Esophagus muscularis mucosa (tissue), 4 donors: ENCODE measurements around the gene RBM19. TPM values are rescaled to one million over a fixed set of nuclear protein-coding genes. Genes with fewer than 3 reads are reported as not detected.
A peak's percentile ranks its signal among the peaks of the same experiment; 100 is the strongest.

Experiments used
- DNase-seq: peaks from one replicate; pipeline ENCODE4 v3.0.0-alpha.2; 2017; ENCODE audit errors: extremely low spot score
- H3K27ac ChIP-seq, 4 donors: fragments of 200-600 bp; sonication (generic); replicated peaks in 1 of 4; 1 replicate in 3 of 4; 2 replicates in 1 of 4; pipeline ENCODE4 v1.5.1; 2016 to 2019; ENCODE audit warnings: mild to moderate bottlenecking in 1 of 4
- H3K27me3 ChIP-seq, 4 donors: fragments of 200-600 bp; sonication (generic); one replicate each; pipeline versions ENCODE4 v1.5.1 to v1.6.0; 2016 to 2019
- H3K36me3 ChIP-seq, 4 donors: fragments of 200-600 bp; sonication (generic); one replicate each; pipeline ENCODE4 v1.5.1; 2016 to 2019
- H3K4me1 ChIP-seq, 4 donors: fragments of 200-600 bp; sonication (generic); one replicate each; pipeline ENCODE4 v1.5.1; 2016 to 2019
- H3K4me3 ChIP-seq, 4 donors: fragments of 200-600 bp; sonication (generic); 1 replicate in 2 of 4; 2 replicates in 2 of 4; pipeline ENCODE4 v1.5.1; 2016 to 2019; ENCODE audit warnings: mild to moderate bottlenecking in 4 of 4, moderate library complexity in 1 of 4
- H3K9me3 ChIP-seq, 4 donors: fragments of 200-600 bp; sonication (generic); 1 replicate in 3 of 4; 2 replicates in 1 of 4; pipeline ENCODE4 v1.5.1; 2016 to 2019
- EP300 ChIP-seq: sonication (generic); formaldehyde crosslinking; IDR thresholded peaks from one replicate; pipeline ENCODE4 v1.6.1; 2017; ENCODE audit warnings: antibody characterized with exemption
- POLR2A ChIP-seq: fragments of 450-650 bp; IDR thresholded peaks from one replicate; pipeline ENCODE4 v1.6.1; 2017; ENCODE audit warnings: antibody characterized with exemption, moderate library complexity, mild to moderate bottlenecking, low read depth
- POLR2AphosphoS5 ChIP-seq, 2 donors: sonication (generic); formaldehyde crosslinking; IDR thresholded peaks; one replicate each; pipeline ENCODE4 v1.6.1; 2017; ENCODE audit warnings: antibody characterized with exemption in 2 of 2
- WGBS: methylation state at CpG from one replicate; pipeline ENCODE4 v1.1.5; 2018; 5-methylcytosine and 5-hydroxymethylcytosine counted together
- intact Hi-C: fragments of 100-400 bp; cut with DNase I; formaldehyde crosslinking; loops from one replicate; pipeline ENCODE4 v1.15.1; 2023
- total RNA-seq, 4 donors: library from RNA; depleted of rRNA; stranded (reverse); fragments of >200 nt; gene quantifications; one replicate each; pipeline versions ENCODE4 v1.1.0 to v1.2.1, GENCODE V29; 2016
- TF ChIP-seq, protein P1 (sequence below), 3 experiments: fragments of 200-600 bp in 2 of 3; fragments of 450-650 bp in 1 of 3; sonication (generic) in 2 of 3; IDR thresholded peaks; one replicate each; pipeline ENCODE4 v1.5.1; 2017 to 2019; ENCODE audit warnings: antibody characterized with exemption in 3 of 3, mild to moderate bottlenecking in 2 of 3, moderate library complexity in 1 of 3

Gene RBM19
- total RNA-seq: 10 to 100 TPM; 26.7 to 40.0 (median 27.4) TPM

DNA sequence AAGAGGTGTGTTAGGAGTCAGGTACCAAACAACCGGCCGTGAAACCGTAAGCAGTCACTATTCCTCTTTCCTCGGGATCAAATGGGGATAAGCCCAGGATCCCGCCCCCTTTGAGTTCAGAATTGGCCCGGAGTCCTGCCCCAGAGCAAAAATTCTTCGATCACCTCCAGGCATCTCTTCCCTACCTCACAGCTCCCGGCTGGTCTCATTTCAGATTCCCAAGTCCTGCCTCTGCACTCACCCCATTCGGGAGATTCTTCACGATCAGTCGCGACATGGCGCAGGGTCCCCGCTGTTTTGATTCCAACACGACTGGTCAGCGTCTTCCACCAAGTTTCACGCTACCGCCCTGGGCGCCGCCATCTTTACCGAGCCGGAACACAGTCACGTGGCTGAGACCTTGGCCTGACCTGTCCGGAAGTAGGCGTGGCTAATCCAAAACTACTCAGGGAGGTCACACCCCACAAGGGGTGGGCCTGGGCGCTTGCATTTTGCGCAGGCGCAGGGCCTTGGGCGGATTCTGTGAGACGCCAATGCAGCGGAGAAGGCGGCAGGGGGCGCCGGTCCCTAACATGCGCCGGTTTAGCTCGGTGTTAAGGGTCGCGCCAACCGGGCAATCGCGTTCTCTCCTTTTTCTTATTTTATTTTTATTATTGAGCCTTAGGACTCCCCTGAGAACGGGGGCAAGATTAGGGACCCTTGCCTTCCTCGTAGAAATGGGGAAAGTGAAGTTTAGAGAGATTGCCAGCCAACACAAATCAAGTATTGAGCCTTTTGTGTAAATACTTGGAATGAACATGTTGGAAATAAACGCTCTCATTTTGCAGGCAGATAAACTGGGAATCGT, at the start of gene RBM19:
RBM19 (minus strand) TSS at position 375 of the 847 bp plus-strand sequence; CDS start at position 277, 98 bp downstream.
- Histone ChIP-seq H3K36me3 (peaks cover 12 to 35% (median 17%) of the 10 kb centered on the region in 4 donors), H3K27ac (peak within 1 kb of the TSS; percentile 61 to 79 (median 64)), H3K9me3 (no peaks in the 10 kb centered on the region), H3K4me3 (peak within 1 kb of the TSS; percentile 75 to 81 (median 77)), H3K4me1 (peaks cover 17 to 29% (median 22%) of the 10 kb centered on the region in 4 donors), H3K27me3 (no peaks in the 10 kb centered on the region)
- intact Hi-C loops: no loop called here
- under 1% methylated on average over 46 of the region's 46 CpGs for WGBS
- TF ChIP-seq EP300 (no peak), POLR2A (no peak), POLR2AphosphoS5 (IDR thresholded peaks at IDR 0.05) (peak; percentile 69 to 95)
- TF ChIP-seq, protein P1, sequence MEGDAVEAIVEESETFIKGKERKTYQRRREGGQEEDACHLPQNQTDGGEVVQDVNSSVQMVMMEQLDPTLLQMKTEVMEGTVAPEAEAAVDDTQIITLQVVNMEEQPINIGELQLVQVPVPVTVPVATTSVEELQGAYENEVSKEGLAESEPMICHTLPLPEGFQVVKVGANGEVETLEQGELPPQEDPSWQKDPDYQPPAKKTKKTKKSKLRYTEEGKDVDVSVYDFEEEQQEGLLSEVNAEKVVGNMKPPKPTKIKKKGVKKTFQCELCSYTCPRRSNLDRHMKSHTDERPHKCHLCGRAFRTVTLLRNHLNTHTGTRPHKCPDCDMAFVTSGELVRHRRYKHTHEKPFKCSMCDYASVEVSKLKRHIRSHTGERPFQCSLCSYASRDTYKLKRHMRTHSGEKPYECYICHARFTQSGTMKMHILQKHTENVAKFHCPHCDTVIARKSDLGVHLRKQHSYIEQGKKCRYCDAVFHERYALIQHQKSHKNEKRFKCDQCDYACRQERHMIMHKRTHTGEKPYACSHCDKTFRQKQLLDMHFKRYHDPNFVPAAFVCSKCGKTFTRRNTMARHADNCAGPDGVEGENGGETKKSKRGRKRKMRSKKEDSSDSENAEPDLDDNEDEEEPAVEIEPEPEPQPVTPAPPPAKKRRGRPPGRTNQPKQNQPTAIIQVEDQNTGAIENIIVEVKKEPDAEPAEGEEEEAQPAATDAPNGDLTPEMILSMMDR (IDR thresholded peaks at IDR 0.05): peak; percentile 79 to 97 (median 94)
- peak; percentile 99 for DNase-seq

- Histone ChIP-seq H3K36me3 (no peaks in the 10 kb centered on the region), H3K9me3 (no peaks in the 10 kb centered on the region), H3K4me1 (peaks cover 0 to 13% (median 12%) of the 10 kb centered on the region in 4 donors), H3K27ac (no peak overlapping the region), H3K27me3 (peaks cover 0 to 29% (median 0%) of the 10 kb centered on the region in 4 donors), H3K4me3 (no peak overlapping the region)
- no peak for DNase-seq
- intact Hi-C loops: no loop called here
- TF ChIP-seq, protein P1 (IDR thresholded peaks at IDR 0.05): no peak
- no peak for TF ChIP-seq EP300
- no peak for TF ChIP-seq POLR2A
- TF ChIP-seq POLR2AphosphoS5 (IDR thresholded peaks at IDR 0.05): no peak
- WGBS: 76% methylated on average over 7 of the region's 7 CpGs
Measured at GRCh38 chr12:114015851-114016250, 49.7 kb upstream of the RBM19 start.

- H3K27me3 ChIP-seq: peaks cover 0 to 37% (median 0%) of the 10 kb centered on the region in 4 donors
- H3K36me3 ChIP-seq: no peaks in the 10 kb centered on the region
- DNase-seq: no peak
- no peaks in the 10 kb centered on the region for H3K9me3 ChIP-seq
- intact Hi-C loops: no loop called here
- no peak overlapping the region for H3K27ac ChIP-seq
- H3K4me1 ChIP-seq: peaks cover 0 to 12% (median 10%) of the 10 kb centered on the region in 4 donors
- WGBS: 35% methylated on average over 6 of the region's 6 CpGs
- no peak overlapping the region for H3K4me3 ChIP-seq
- TF ChIP-seq POLR2A (no peak), EP300 (no peak), POLR2AphosphoS5 (IDR thresholded peaks at IDR 0.05) (no peak)
- TF ChIP-seq, protein P1 (IDR thresholded peaks at IDR 0.05): no peak
Measured at GRCh38 chr12:114013575-114014345, 47.6 kb upstream of the RBM19 start.

DNA sequence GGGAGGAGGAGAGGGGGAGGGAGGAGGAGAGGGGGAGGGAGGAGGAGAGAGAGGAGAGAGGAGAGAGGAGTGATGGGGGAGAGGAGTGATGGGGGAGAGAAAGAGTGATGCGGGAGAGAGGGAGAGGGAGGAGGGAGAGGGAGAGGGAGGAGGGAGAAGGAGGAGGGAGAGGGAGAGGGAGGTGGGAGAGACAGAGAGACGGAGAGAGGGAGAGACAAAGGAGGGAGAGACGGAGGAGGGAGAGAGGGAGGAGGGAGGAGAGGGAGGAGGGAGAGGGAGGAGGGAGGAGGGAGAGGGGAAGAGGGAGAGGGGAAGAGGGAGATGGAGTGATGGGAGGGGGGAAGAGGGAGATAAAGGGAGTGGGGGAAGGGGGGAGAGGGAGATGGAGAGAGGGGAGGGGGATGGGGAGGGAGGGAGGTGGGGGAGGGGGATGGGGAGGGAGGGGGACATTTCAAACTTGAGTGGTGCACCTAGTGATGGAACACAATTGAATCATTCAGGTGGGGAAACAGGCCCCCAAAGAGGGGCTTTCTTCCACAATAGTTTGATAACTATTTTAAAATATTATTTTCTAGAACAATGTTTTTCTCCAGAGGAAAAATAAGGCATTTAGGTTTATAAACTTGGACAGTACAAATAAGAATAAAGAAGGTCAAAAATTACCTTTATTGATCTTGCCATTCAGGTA, 46.8 kb upstream of the RBM19 start:
- 81% methylated on average over 3 of the region's 3 CpGs for WGBS
- H3K4me3 ChIP-seq: no peak overlapping the region
- peaks cover 0 to 42% (median 0%) of the 10 kb centered on the region in 4 donors for H3K27me3 ChIP-seq
- H3K36me3 ChIP-seq: no peaks in the 10 kb centered on the region
- peaks cover 0 to 3% (median 1%) of the 10 kb centered on the region in 4 donors for H3K4me1 ChIP-seq
- no peak overlapping the region for H3K27ac ChIP-seq
- H3K9me3 ChIP-seq: no peaks in the 10 kb centered on the region
- DNase-seq: no peak
- intact Hi-C loops: no loop called here
- TF ChIP-seq POLR2AphosphoS5 (IDR thresholded peaks at IDR 0.05) (no peak), POLR2A (no peak), EP300 (no peak)
- TF ChIP-seq, protein P1 (IDR thresholded peaks at IDR 0.05): no peak
